Stomach (tissue), 9 donors: ENCODE measurements around the gene MYMX. TPM values are rescaled to one million over a fixed set of nuclear protein-coding genes. Genes with fewer than 3 reads are reported as not detected.

Experiments used
- DNase-seq, 2 donors: peaks; one replicate each; pipeline versions ENCODE4 v3.0.0 to v3.0.0-alpha.2; 2013 to 2019
- H3K27ac ChIP-seq, 5 donors: fragments of 200-600 bp in 4 of 5; sonication (generic) in 4 of 5; one replicate each; pipeline ENCODE4 v1.5.1; 2013 to 2019; ENCODE audit warnings: mild to moderate bottlenecking in 1 of 5, moderate library complexity in 1 of 5
- H3K27me3 ChIP-seq, 3 donors: fragments of 200-600 bp; sonication (generic); one replicate each; pipeline ENCODE4 v1.5.1; 2017 to 2019; ENCODE audit warnings: mixed run types in 1 of 3
- H3K36me3 ChIP-seq, 4 donors: fragments of 200-600 bp; sonication (generic); 1 replicate in 3 of 4; 2 replicates in 1 of 4; pipeline ENCODE4 v1.5.1; 2016 to 2019
- H3K4me1 ChIP-seq, 4 donors: fragments of 200-600 bp; sonication (generic); one replicate each; pipeline ENCODE4 v1.5.1; 2016 to 2019
- H3K4me3 ChIP-seq, 4 donors: fragments of 200-600 bp; sonication (generic) in 3 of 4; one replicate each; pipeline ENCODE4 v1.5.1; 2016 to 2019; ENCODE audit warnings: mild to moderate bottlenecking in 1 of 4
- H3K9me3 ChIP-seq, 4 donors: fragments of 200-600 bp; sonication (generic); one replicate each; pipeline ENCODE4 v1.5.1; 2016 to 2019
- EP300 ChIP-seq: sonication (generic); formaldehyde crosslinking; IDR thresholded peaks from one replicate; pipeline ENCODE4 v1.6.1; 2017; ENCODE audit warnings: antibody characterized with exemption
- POLR2A ChIP-seq, 4 donors: fragments of 450-650 bp; IDR thresholded peaks; one replicate each; pipeline ENCODE4 v1.6.1; 2016; ENCODE audit warnings: antibody characterized with exemption in 4 of 4, control low read depth in 2 of 4, mild to moderate bottlenecking in 1 of 4, moderate library complexity in 1 of 4
- POLR2AphosphoS5 ChIP-seq, 3 donors: sonication (generic); formaldehyde crosslinking; IDR thresholded peaks; one replicate each; pipeline ENCODE4 v1.6.1; 2016; ENCODE audit warnings: antibody characterized with exemption in 3 of 3
- WGBS, 5 donors: extraction: QIAGEN DNeasy Blood & Tissue Kit in 3 of 5; methylation state at CpG; one replicate each; pipeline versions ENCODE4 v1.1.5 to v1.1.7; 2013 to 2018; 5-methylcytosine and 5-hydroxymethylcytosine counted together
- intact Hi-C: fragments of 100-400 bp; cut with DNase I; formaldehyde crosslinking; loops from one replicate; pipeline ENCODE4 v1.15.1; 2023; ENCODE audit warnings: low total_unique reads
- polyA plus RNA-seq, 3 donors: library from polyadenylated mRNA; stranded (reverse); fragments of 200-250 nt; gene quantifications; one replicate each; pipeline ENCODE4 v1.2.3, GENCODE V29; 2013
- total RNA-seq, 5 donors: library from RNA; depleted of rRNA; stranded (reverse); fragments of >200 nt; gene quantifications; one replicate each; pipeline versions ENCODE4 v1.1.0 to v1.2.3, GENCODE V29; 2014 to 2016
- TF ChIP-seq, protein P1 (sequence below), 7 experiments: fragments of 450-650 bp in 4 of 7; fragments of 200-600 bp in 3 of 7; sonication (generic) in 3 of 7; IDR thresholded peaks; one replicate each; pipeline ENCODE4 v1.5.1; 2016 to 2019; ENCODE audit warnings: antibody characterized with exemption in 7 of 7, control low read depth in 2 of 7, mild to moderate bottlenecking in 1 of 7
- donor health status: healthy with polysubstance abuse.
- donor health status: Bipolar disorder and iron deficiency.
- donor health status: healthy.

Gene MYMX
- total and polyA plus RNA-seq, 8 donors = 0.95 to 3.4 TPM; not detected in 6

GRCh38 chr6:44257753-44258324 lies 41.1 kb downstream of the MYMX start:
- TF ChIP-seq EP300 (no peak), POLR2AphosphoS5 (IDR thresholded peaks at IDR 0.05) (no peak)
- TF ChIP-seq, protein P1, sequence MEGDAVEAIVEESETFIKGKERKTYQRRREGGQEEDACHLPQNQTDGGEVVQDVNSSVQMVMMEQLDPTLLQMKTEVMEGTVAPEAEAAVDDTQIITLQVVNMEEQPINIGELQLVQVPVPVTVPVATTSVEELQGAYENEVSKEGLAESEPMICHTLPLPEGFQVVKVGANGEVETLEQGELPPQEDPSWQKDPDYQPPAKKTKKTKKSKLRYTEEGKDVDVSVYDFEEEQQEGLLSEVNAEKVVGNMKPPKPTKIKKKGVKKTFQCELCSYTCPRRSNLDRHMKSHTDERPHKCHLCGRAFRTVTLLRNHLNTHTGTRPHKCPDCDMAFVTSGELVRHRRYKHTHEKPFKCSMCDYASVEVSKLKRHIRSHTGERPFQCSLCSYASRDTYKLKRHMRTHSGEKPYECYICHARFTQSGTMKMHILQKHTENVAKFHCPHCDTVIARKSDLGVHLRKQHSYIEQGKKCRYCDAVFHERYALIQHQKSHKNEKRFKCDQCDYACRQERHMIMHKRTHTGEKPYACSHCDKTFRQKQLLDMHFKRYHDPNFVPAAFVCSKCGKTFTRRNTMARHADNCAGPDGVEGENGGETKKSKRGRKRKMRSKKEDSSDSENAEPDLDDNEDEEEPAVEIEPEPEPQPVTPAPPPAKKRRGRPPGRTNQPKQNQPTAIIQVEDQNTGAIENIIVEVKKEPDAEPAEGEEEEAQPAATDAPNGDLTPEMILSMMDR (IDR thresholded peaks at IDR 0.05) = peak in 4 of 7 experiments; percentile 4 to 15 (median 9)
- DNase-seq = no peak
- Histone ChIP-seq H3K4me3 (peak overlapping the region; percentile 82 to 96 (median 92)), H3K27ac (peak overlapping the region; percentile 94 to 97 (median 95)), H3K36me3 (peaks cover 43 to 70% (median 54%) of the 10 kb centered on the region in 4 donors), H3K4me1 (peaks cover 38 to 65% (median 56%) of the 10 kb centered on the region in 4 donors), H3K9me3 (no peaks in the 10 kb centered on the region), H3K27me3 (no peaks in the 10 kb centered on the region)
- WGBS, 5 donors = 25 to 31% (median 28%) methylated on average over 14 to 15 of the region's 15 CpGs
- intact Hi-C loops = no loop called here

DNA sequence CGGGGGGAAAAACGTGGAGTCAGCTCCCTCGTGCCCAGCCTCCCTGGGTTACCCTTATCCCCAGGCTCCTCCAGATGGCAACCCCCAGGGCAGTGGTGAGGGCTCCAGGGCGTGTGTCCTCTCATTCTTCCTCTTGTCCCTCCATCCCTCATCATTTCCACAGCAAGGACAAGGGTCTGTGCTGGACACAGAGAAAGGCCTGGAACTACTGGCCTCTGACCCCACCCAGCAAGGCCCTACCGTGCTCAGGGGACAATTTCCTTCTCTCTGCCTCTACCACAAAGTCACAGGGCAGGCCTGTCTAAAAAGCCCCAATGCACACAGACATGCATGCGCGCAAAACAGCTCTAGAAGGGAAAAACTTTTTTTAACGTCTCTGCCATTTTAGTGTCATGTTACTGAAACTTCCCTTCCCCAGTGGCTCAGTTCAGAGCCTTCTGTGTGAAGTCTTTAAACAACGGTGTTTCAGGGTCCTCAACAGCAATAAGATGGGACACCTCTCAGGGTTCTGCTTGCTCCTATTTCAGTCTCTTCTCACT lies 41.7 kb downstream of the MYMX start:
- TF ChIP-seq, protein P1 (IDR thresholded peaks at IDR 0.05) = no peak
- TF ChIP-seq EP300 = no peak
- no peak for TF ChIP-seq POLR2A (IDR thresholded peaks at IDR 0.05)
- TF ChIP-seq POLR2AphosphoS5 (IDR thresholded peaks at IDR 0.05) = no peak
- Histone ChIP-seq H3K27me3 (no peaks in the 10 kb centered on the region), H3K4me3 (no peak overlapping the region), H3K27ac (peak overlapping the region in 4 of 5 donors; percentile 94 to 97 (median 95)), H3K9me3 (no peaks in the 10 kb centered on the region), H3K4me1 (peaks cover 43 to 65% (median 56%) of the 10 kb centered on the region in 4 donors), H3K36me3 (peaks cover 37 to 64% (median 49%) of the 10 kb centered on the region in 4 donors)
- 82 to 88% (median 85%) methylated on average over 8 to 9 of the region's 9 CpGs for WGBS, 5 donors
- intact Hi-C loops = no loop called here
- DNase-seq = no peak

DNA sequence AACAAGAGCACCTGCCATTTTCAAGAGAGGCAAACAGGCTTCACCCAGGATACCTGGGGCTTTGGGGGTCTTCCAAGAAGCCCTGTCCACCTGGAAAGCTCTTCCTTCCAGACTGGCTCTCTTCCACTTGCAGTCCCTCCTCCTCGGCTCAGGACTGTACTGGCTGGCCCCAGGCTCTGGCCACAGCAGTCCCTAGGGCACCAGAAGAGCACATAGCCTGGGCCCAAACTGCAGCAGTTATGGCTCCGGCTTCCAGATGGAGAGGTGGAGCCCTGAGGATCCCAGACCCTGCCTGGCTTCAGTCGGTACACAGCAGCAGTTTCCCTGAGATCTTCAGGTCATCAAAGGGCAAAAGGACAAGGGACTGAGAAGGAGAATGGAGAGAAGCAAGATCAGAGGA lies 42.2 kb downstream of the MYMX start:
- Histone ChIP-seq H3K36me3 (peaks cover 32 to 59% (median 43%) of the 10 kb centered on the region in 4 donors), H3K9me3 (no peaks in the 10 kb centered on the region), H3K27me3 (no peaks in the 10 kb centered on the region), H3K27ac (no peak overlapping the region), H3K4me3 (no peak overlapping the region), H3K4me1 (peaks cover 44 to 65% (median 59%) of the 10 kb centered on the region in 4 donors)
- no peak for DNase-seq
- WGBS, 5 donors = 87 to 92% (median 90%) methylated on average over 3 of the region's 3 CpGs
- TF ChIP-seq POLR2AphosphoS5 (IDR thresholded peaks at IDR 0.05) (no peak), POLR2A (IDR thresholded peaks at IDR 0.05) (no peak), EP300 (no peak)
- TF ChIP-seq, protein P1 (IDR thresholded peaks at IDR 0.05) = no peak
- intact Hi-C loops = no loop called here

GRCh38 chr6:44260011-44260410 lies 43.3 kb downstream of the MYMX start:
- 95 to 100% (median 98%) methylated on average over 2 to 8 of the region's 8 CpGs for WGBS, 5 donors
- no peak overlapping the region for H3K27ac ChIP-seq

More at GRCh38 chr6:44260011-44260410, 43.3 kb downstream of the MYMX start:
- TF ChIP-seq, protein P1 (IDR thresholded peaks at IDR 0.05) = no peak
- TF ChIP-seq POLR2A (IDR thresholded peaks at IDR 0.05) = no peak
- no peak for TF ChIP-seq EP300
- TF ChIP-seq POLR2AphosphoS5 (IDR thresholded peaks at IDR 0.05) = no peak
- H3K36me3 ChIP-seq = peaks cover 21 to 48% (median 33%) of the 10 kb centered on the region in 4 donors
- peaks cover 48 to 65% (median 62%) of the 10 kb centered on the region in 4 donors for H3K4me1 ChIP-seq
- no peaks in the 10 kb centered on the region for H3K9me3 ChIP-seq
- no peak for DNase-seq
- intact Hi-C loops = no loop called here
- H3K27me3 ChIP-seq = no peaks in the 10 kb centered on the region
- no peak overlapping the region for H3K4me3 ChIP-seq
